AG09319 (cell line): Measurements from ENCODE around the gene PDE4B.

ENCODE experiments used
- DNase-seq: peaks from one replicate; pipeline ENCODE4 v3.0.0-alpha.2; 2010; ENCODE audit warnings: low read depth; ENCODE audit errors: extremely low read depth
- TF ChIP-seq, protein P1 (sequence below): IDR thresholded peaks from 2 replicates; pipeline ENCODE4 v1.5.1; 2011; ENCODE audit warnings: low read depth, mild to moderate bottlenecking, inconsistent platforms, low read length, moderate library complexity

PDE4B gene

DNA sequence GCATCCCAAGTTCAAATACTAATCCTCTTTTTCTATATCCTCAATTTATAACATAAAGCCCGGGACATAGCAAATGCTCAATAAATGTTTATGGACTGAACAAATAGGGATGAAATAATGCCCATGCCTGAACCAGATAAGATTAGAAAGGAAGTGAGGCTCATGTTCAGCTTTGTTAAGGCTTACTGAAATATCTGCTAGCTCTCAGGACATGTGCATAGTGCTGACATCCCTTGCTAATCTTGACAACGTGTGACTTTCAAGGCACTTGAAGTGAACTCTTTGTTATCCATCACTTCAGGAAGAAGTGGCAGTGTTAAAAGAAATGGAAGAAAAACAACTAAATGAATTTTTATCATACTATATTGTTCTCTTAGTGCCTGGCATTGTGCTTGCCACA lies 481.0 kb downstream of the PDE4B start:
- TF ChIP-seq, protein P1, sequence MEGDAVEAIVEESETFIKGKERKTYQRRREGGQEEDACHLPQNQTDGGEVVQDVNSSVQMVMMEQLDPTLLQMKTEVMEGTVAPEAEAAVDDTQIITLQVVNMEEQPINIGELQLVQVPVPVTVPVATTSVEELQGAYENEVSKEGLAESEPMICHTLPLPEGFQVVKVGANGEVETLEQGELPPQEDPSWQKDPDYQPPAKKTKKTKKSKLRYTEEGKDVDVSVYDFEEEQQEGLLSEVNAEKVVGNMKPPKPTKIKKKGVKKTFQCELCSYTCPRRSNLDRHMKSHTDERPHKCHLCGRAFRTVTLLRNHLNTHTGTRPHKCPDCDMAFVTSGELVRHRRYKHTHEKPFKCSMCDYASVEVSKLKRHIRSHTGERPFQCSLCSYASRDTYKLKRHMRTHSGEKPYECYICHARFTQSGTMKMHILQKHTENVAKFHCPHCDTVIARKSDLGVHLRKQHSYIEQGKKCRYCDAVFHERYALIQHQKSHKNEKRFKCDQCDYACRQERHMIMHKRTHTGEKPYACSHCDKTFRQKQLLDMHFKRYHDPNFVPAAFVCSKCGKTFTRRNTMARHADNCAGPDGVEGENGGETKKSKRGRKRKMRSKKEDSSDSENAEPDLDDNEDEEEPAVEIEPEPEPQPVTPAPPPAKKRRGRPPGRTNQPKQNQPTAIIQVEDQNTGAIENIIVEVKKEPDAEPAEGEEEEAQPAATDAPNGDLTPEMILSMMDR: no peak
- no peak for DNase-seq

DNA sequence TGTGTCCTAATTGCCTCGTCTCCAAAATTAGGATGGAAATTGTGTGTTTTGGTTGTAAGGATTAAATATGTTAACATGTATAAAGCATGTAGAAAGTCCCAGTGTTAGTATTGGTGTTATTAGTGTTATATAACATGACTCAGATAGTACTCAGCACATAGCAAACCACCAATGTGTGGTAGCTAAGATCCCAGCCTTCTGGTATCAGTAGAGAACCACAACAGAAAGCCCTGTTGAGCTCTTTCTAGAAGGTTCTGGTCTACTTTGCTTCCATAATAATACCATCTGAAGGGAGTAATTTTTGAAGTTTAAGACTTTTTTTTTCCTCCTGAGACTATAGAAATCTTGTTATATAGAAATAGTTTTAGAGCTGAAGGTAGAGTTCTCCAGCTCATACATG lies 481.9 kb downstream of the PDE4B start:
- DNase-seq: no peak
- TF ChIP-seq, protein P1: no peak

DNA sequence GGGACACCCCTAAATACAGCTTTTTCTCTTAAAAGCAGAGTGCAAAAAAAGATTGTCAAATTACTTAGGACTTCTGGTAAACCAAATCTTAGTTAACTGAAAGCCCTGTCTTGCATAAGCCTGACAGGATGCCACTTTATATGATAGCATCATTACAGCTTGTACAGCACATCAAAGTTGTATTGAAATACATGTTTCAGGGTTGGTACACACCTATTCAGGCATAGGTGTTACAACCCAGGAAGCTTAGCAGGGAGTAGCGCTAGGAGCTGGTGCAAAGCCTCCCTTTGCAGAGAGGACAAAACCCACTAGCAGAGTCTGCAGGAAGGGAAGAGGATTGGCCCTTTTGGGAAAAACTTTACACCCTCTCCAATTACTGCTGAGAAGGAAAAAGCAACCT lies 482.4 kb downstream of the PDE4B start:
- no peak for DNase-seq
- TF ChIP-seq, protein P1: no peak

DNA sequence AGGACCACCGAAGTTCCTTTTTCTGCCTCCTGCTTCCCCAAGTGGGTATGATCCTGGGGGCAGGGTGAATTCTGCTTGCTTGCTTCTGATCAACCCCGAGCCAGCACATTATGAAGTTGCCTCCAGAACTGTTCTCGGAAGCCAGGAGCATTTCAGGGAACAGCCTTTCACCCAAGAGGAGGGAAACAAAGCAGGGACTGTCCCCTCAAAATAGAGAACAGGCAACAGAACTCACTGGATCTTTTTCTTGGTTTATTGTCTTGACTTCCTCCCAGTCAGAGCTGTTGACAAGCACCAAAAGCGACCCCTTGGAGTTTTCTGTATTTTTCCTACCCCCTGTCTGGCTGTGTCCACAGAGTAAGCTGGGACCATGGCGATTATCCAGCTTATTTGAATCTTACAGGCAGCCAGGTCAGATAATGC lies 482.9 kb downstream of the PDE4B start:
- DNase-seq: no peak

DNA sequence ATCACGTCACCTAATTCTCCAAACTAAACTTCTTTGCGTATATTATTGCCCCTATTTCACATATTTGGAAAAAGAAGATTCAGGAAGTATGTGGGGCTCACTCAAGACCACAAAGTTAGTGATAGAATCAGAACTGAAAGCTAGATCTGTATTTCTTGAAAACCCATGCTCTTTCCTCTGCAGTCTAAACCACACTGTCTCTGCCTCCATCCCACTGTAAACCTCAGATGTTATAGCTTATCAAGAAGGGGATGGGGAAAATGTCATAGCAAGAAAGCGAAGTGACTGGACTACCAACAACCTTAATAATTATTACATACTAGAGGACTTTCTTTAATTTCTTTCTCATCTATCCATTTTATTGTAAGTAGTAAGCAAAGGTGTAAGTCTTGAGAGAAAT lies 483.5 kb downstream of the PDE4B start:
- DNase-seq: no peak
- TF ChIP-seq, protein P1: no peak

More for the DNA sequence above, 482.9 kb downstream of the PDE4B start:
- TF ChIP-seq, protein P1: no peak

DNA sequence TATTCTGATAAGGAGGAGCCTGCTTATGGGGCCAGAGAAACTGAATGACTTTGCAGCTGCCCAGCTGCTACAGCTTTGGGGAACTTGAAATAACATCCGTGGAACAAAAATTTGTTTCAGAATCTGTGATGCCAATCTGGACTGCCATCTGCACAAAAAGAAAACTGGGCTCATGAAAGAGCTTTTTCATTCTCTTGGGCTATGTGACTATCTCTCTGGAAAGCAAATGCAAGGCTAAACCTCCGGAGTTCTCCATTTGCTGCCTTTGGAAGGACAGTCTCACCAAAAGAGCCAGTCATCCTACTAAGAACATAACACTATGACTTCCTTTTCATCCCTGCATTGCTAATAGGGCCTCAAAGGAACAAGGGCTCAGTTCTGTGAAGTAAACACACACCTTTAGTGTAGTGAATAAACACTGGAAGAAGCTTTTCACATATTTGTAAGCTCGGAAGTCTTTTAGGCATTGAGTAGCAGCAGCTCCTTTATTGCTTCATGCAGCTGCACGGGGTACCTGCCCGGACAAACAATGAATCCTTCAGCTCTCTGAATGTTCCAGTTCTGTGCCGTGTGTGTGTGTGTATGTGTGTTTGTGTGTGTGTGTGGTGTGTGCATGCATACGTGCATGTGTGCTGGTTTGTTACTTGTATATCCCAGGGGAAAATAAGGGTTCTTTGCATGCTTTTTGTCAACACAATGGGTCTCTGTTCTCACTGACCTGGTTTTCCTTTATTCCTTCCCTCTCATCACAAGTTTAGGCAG lies 485.7 kb downstream of the PDE4B start:
- no peak for DNase-seq
- TF ChIP-seq, protein P1: no peak

DNA sequence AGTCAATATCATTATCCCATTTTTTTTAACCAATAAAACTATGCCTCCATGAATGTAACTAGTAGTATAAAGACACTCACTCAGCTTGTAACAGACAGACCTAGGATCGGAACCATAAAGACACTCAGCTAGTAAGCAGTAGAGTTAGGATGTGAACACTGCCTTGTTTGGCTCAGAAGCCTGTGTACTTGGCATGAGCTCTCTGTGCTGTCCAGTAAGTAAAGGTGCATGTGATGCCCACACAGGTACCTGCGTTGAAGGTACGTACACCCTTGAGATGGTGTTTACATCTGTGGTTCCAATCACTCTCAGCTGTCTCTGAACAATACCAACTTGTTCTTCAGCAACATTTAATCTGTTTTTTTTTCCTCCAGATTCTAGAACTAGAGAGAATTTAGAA lies 489.1 kb downstream of the PDE4B start:
- DNase-seq: no peak
- TF ChIP-seq, protein P1: no peak
